HTR-8/SVneo (cell line): ENCODE measurements around the gene ACTN2.

Experiments
- DNase-seq: peaks from one replicate; pipeline ENCODE4 v3.0.0; 2011; ENCODE audit warnings: low spot score, mixed read lengths; ENCODE audit not compliant: insufficient read length
- FAIRE-seq: peaks from 2 replicates; lab custom pipeline; 2011; peaks lifted over from hg19 to GRCh38; lab: Jason Lieb, UNC

Gene ACTN2

GRCh38 chr1:236809148-236809547 is 122.8 kb downstream of the ACTN2 start:
- DNase-seq (no peak), FAIRE-seq (no peak)

- no peak for DNase-seq
- FAIRE-seq = no peak
Observed at GRCh38 chr1:236810018-236810417, 123.7 kb downstream of the ACTN2 start.

- no peak for FAIRE-seq
Observed at GRCh38 chr1:236812334-236813030, 126.2 kb downstream of the ACTN2 start.

More at GRCh38 chr1:236812334-236813030, 126.2 kb downstream of the ACTN2 start:
- no peak for DNase-seq
